Activated CD4-positive, alpha-beta T cell treated with anti-CD3 and anti-CD28 coated beads for 1 hour (primary cell): ENCODE results near the gene TGM3.
"Not testable (repeated sequence)": the region's sequence is repeated elsewhere in the genome, so short reads cannot be mapped to it uniquely, and the experiment has no call there.

Source experiments
- DNase-seq: peaks from one replicate; pipeline ENCODE4 v3.0.0-alpha.2; 2020

TGM3 gene

DNA sequence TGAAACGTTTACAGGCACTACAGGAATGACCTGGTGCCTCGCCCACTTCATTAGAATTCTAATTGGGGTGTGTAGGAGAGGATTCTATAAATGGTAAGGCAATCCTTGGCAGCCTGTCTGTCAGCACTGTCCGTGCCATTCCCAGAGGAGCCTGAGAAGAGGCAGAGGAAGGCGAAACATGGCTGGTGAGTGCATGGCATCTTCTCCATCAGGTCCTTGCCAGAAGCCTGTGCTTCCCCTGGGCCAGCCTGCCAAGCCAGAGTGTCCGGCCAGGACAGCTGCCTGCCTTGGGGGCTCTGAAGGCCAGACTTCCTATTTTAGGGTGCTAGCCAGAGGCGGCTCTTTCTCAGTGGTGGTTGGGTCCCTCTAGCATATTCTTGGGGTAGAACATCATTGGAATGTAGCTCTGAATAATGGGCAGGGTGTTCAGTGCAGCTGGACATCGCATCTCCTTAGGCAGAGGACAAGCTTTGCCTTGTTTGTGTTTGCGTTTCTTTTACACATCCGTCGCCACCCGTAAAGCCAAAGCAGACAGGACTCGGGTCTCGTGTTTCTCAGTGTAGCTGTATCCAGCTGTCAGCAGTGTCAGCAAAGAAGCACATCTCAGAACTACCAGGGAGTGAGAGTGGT is at the start of gene TGM3:
Gene TGM3 (plus strand): TSS at position 116 of the 630 bp plus-strand sequence. CDS start 63 bp downstream, at position 179.
- DNase-seq, result no peak

GRCh38 chr20:2246069-2246491 is 49.7 kb upstream of the TGM3 start:
- no peak for DNase-seq

DNA sequence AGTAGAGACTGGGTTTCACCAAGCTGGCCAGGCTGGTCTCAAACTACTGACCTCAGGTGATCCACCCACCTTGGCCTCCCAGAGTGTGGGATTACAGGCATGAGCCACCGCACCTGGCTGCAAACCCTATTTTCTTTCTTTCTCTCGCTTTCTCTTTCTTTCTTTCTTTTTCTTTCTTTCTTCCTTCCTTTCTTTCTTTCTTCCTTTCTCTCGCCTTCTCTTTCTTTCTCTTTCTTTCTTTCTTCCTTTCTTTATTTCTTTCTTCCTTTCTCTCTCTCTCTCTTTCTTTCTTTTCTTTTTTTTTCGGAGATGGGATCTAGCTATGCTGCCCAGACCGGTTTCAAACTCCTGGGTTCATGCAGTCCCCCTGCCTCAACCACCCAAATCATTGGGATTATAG is 47.0 kb upstream of the TGM3 start:
- no peak for DNase-seq

GRCh38 chr20:2249935-2250334 is 45.9 kb upstream of the TGM3 start:
- no peak for DNase-seq

DNA sequence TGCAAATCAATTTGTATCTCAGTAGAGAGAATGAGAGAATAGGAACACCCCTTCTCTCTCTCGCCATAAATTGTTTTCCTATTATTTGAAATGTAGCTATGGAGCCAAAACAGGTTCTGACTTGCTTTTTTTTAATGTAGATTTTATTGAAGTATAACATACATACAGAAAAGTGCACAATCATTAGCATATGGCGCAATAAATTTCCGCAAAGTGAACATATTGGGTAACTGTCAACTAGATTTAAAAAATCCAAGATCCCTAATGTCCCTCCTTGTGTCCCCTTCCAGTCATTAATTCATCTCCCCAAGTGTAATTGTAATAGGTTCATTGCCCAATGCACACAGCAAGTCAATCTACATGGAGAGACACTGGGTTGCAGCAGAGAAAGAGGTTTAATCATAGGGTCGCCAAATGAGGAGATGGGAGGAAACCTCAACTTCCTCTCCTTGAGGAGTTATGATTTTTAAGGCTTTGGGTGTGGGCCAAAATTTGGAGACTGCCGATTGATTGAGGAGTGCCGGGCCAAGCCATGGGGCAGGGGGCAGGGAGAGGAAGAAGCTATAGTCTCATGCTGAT is 43.3 kb upstream of the TGM3 start:
- no peak for DNase-seq

DNA sequence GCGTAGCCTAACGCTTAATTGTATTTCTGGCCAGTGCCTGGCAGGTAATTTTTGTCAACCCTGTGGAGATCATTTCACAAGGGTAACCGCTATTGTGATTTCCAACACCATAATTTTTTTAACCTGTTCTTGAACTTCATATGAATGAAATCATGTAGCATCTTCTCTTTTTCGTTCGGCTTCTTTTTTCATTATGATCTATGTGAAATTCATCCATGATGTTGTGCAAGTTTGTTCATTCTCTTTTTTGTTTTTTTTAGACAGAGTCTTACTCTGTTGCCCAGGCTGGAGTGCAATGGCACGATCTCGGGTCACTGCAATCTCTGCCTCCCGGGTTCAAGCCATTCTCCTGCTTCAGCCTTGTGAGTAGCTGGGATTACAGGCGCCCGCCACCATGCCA is 42.5 kb upstream of the TGM3 start:
- DNase-seq, result no peak

DNA sequence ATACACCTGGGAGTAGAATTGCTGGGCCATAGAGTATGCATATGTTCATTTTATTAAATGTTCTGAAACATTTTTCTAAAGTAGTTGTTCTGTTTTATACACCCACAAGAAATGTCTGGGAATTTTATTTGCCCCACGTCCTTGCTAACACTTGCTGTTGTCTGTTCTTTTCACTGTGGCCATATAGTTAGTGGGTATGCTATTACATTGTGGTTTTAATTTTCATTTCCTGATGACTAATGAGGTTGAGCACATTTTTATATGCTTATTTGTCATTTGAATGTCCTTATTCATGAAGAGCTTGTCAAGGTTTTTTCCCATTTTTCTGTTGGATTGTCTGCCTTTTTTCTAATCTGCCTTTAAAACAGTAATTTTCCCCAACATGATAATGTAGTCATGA is 41.5 kb upstream of the TGM3 start:
- DNase-seq, result no peak

DNA sequence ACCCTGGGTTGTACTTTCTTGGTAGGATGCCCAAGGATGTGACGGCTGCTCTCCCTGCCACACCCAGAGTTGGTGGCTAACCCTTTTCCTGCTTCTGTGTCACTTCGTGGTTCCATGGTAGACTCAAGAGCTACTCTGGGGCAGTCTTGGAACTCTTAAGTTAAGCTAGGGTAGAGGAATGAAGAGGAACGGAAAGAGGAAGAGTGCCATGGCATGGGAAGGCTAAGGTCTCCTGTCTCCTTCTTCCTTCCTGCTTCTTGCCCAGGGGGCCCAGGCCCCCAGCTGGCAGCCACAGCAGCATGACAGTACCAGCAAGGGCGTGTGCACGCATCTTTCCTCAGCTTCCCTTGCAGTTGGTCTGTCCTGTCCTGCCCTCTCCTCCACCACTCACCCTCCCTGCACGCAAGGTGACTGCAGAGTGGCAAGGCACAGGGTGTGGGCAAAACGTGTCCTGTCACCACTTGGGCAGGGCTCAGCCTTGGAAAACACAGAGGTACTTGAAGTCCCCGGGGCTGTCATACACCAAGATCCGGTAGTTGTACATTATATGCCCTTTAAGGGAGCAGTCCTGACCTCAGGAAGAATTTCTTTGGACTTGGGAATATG is 39.8 kb upstream of the TGM3 start:
- DNase-seq, result no peak

GRCh38 chr20:2259731-2260130 is 36.1 kb upstream of the TGM3 start:
- DNase-seq, result no peak

GRCh38 chr20:2260250-2260649 is 35.6 kb upstream of the TGM3 start:
- no peak for DNase-seq

DNA sequence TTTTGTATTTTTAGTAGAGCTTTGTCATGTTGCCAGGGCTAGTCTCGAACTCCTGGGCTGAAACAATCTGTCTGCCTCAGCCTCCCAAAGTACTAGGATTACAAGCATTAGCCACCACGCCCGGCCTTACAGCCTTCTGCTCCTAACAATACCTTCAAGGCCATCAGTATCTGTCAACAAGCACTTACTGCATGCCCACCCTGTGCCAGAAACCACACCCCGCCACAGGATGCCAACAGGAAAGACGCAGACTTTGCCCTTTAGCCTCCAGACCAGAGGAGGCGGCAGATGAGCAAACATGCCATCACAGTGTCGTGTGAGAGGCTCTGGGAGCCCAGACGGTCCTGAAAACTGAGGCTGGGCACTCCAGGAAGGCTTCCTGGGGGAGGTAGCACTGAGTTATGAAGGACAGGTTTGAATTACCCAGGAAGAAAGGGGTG is 34.7 kb upstream of the TGM3 start:
- no peak for DNase-seq

DNA sequence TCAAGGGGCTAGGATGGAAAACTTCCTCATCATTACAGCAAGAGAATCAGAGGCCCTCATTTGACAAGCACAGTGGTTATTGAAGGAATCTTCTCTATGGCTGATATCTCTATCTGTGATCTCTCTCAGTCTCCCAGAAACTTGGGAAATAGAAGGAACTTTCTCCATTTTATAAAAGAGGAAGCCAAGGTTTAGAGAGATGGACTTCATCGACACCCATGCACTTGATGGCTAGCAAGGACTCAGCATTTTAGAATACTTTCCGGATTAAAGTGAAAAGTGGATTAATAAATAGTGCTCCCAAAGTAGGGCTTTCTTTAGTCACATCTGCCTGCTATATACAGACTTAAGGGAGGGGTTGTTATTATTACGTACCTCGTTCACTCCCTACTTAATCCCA is 34.2 kb upstream of the TGM3 start:
- no peak for DNase-seq

GRCh38 chr20:2264118-2264517 is 31.7 kb upstream of the TGM3 start:
- no peak for DNase-seq

GRCh38 chr20:2264621-2265374 is 31.0 kb upstream of the TGM3 start:
- not testable (repeated sequence) for DNase-seq

DNA sequence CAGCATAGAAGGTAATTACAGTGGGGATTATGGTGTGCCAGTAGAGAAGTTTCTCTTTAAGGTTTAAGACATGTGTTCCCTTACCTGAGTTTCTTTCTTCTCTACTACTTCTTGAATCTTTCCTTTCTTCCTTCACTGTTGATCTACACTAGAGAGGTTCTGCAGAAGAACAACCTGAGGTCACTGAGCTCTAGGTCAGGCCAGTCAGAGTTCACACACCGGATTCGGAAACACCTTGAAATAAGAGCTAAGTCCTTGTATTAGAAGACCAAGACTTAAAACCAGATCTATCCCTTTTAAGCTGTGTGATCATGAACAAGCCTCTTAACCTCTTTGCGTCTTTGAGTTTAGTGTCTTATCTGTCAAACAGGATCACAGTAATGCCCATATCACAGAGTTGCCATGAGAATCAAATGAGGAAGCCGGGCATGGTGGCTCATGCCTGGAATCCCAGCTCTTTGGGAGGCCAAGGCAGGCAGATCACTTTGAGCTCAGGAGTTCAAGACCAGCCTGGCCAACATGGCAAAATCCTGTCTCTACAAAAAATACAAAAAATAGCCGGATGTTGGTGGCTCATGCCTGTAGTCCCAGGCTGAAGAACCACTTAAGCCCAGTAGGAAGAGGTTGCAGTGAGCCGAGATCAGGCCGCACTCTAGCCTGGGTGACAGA is 22.0 kb upstream of the TGM3 start:
- DNase-seq, result no peak

DNA sequence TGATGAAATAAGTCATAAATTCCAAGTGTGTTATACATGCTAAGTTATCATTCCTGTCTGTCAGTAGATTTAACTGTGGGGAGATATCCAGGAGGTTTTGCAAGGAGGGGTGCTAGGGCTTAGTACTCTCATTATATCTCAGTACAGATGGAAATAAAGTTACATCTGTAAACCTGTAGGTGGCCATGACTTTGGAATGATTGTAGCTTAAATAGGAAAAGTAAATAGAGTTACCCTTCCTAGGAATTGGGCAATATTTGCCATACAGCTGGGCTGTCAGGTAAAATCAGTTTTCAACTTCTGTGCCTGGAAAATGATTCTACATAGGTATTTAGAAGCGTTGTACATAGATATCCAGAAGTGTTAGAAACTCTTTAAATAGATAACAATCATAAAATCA is 19.8 kb upstream of the TGM3 start:
- DNase-seq, result no peak

- DNase-seq, result no peak
These were observed 16.5 kb upstream of the TGM3 start for GRCh38 chr20:2279253-2279779.

- DNase-seq, result no peak
These were observed 15.7 kb upstream of the TGM3 start for GRCh38 chr20:2280082-2280481.

- DNase-seq, result no peak
These were observed 14.2 kb upstream of the TGM3 start for GRCh38 chr20:2281563-2281962.

DNA sequence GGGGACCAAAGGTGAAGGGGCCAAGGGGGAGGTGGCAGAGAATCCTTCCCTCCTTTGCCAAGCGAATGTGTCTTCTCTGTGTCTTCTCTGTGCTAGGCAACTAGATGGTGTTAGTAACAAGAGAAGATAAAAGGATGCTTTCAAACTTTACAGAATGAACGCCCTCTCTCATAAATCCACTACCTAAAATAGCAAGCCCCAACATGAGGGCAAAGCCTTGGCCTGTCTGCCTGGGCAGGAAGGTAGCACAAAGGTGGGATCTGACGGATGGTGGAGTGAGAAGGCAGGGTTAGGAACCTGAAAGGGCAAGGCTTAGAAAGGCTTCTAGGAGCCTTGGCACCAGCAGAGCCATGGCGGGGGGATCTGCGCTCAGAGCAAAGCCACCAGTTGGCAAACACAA is 13.6 kb upstream of the TGM3 start:
- DNase-seq, result no peak

- DNase-seq, result no peak
These were observed 11.9 kb upstream of the TGM3 start for GRCh38 chr20:2283706-2284423.

DNA sequence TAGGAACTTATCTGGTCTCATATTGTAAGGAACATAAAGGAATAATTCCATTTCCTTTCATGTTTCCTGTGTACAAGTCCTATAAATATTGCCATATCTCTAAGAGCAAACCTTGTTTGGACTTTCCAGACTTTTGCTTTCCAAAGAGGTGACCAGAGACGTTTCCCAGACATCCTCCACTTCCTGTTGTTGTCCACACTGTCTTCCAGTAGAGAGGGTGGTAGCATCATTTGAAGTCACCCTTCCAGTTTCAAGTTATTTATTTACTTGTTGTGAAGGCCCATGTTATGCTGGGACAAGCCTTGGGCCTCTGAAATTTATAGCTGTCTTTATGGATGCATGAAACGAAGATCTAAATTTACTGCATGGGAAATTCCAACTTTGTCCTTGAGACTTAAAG is 10.6 kb upstream of the TGM3 start:
- no peak for DNase-seq
